NCI-H2171 treated with DMSO at 0.1 percent for 48 hours (cell line): Measurements from ENCODE around the gene MGAT5.
A peak's percentile ranks its signal among the peaks of the same experiment; 100 is the strongest.

Source experiments
- DNase-seq: peaks from one replicate; lab custom pipeline; 2025; lab: John Stamatoyannopoulos, UW

MGAT5 gene

DNA sequence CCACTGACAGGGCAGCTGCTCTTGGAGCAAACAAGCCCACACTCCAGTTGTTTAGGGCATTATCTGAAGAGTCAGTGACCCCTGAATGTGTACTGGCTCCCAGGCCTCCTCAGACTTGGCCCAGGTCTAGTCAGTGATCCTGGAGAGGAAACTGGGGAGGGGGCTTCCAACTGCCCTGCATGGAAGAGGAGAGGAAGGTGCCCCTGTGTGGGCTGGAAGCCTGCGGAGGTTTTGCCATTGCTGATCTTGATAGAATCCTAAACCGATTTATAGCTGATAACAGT lies 197.4 kb downstream of the MGAT5 start:
- no peak for DNase-seq

DNA sequence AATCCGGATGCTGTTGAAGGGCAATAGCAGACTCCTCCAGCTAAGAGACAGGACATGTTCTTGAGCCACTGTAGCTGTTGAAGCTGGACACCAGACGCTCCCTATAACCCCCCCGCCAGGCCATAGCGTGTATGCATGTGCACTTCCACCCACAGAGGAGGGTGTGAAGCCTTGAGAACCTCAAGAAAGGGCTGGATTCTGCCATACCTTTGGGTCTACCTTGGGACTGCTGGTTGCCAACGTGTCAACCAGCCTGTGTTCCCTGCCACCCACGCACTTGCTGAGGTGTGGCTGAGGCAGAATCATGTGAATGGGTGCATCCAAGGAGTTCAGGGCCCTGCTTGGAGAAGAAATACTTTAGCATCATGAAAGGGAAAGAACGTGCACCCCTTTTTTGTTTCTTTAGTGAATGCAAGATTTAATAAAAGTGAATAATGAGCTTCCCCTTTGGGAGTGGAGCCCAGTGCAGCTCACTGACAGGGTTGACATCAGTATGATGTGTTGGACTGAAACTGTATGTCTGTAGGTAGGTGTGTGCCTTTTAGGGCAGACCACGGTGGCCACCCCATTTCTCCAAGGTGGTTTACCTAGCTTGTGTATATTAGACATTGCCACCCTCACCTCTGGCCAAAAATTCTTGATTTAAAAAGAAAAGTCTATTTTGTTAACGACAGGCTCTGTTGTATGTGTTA lies 198.3 kb downstream of the MGAT5 start:
- DNase-seq, result no peak

DNA sequence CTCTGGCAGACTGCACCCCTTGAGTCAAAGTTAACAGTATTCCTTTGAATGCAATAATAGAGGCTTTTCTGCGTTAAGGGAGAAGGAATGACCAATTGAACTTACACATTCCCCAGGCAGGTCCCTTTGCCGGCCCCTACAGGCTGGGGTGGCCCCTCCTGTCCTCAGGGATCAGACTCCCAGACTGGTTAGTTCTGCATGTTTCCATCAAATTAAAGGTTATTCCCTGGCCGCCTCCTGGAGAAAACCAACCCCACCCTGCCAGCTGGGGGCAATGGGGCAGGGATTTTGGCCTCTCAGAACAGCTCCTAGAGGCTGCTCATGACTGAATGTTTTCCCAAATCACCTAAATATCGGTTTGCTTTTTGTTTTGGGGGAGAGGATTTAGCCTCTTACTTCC lies 199.6 kb downstream of the MGAT5 start:
- DNase-seq, result no peak

DNA sequence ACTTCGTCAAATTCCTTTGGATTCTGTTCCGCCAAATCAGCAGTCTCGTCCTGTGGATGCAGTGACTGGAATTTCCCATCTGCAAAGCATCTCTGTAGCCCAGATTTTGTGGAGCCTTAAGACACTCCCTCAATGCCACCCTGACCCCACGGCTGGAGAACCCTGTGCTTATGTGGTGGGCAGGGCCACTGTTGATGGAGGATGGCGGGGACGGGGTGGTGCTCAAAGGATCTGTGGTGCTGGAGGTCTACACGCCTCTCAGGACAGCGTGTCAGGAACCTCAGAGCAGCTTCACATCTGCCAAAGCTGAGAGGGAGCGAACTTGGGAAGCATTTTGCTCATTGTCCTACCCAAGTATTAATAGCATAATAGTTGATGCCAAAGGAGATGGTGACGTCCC lies 200.1 kb downstream of the MGAT5 start:
- no peak for DNase-seq

DNA sequence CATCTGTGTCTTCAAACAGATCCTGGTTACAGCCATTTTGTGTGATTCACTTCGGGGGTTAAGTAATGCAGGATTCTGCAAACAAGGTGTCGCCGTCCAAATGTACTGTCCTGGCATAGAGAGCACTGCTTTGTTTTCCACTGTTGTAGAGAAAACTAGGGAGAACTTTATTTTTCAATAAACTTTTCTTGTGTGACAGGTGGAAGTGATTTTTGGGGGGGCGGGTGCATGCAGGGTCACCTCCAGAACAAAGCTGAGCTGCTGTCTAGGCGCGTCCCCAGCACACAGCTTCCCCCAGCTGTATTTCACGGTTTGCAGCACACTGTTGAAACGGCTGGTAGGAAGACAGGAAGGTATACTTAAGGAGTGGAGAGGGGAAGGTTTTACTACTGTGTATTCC lies 200.6 kb downstream of the MGAT5 start:
- DNase-seq, result no peak

DNA sequence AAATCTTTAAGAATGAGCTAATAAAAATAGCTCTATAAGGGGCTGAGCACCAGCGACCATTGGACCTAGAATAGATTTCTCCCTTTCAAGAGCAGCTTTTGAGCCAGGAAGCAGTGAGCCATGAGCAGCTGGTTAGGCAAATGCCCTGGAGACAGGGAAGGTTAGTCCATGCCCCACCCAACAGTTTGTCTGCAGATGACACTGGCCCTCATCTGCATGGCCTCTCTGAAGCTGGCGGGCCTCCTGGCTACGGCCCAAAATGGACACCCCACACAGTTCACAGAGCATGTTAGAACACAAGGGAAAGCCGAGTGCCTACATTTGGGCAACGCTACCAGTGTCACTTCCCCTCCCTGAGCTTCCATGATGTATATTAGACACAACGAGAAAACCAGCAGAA lies 201.1 kb downstream of the MGAT5 start:
- DNase-seq, result no peak

DNA sequence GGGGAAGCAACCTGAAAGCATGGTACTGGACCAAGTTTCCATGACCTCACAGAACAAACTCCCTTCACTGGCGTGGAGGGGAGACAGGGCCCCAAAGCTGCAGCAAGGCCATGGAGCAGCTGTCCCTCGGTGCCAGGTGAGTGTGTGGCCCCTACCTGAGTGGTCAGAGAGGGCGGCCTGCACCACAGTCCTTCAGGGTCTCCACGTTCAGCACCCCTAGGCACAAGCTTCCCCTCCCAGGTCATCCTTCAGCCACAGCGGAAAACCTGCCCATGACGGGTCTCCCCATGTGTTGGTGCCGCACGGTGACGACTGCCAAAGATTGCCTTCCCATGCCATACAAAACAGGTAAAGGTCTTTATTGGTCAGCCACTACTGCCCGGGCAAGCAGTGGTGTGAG lies 201.6 kb downstream of the MGAT5 start:
- no peak for DNase-seq

DNA sequence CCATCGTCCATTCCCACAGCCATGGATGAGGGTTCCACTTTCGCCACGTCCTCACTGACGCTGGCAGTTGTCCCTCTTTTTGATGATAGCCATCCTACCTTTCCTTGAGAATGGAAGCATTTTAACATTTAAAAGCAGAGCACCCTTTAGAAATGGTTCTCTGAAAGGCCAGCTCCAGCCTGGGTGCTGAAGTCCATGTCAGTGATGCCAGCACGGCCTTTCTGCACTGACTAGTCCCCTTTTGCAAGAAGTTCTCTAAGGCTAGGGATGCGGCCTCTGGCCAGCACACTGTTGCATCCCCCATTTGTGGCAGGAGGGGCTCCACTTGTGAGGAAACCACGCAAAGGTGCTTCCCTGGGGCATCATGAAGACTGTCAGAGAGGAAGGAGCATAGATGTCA lies 203.5 kb downstream of the MGAT5 start:
- DNase-seq, result no peak

DNA sequence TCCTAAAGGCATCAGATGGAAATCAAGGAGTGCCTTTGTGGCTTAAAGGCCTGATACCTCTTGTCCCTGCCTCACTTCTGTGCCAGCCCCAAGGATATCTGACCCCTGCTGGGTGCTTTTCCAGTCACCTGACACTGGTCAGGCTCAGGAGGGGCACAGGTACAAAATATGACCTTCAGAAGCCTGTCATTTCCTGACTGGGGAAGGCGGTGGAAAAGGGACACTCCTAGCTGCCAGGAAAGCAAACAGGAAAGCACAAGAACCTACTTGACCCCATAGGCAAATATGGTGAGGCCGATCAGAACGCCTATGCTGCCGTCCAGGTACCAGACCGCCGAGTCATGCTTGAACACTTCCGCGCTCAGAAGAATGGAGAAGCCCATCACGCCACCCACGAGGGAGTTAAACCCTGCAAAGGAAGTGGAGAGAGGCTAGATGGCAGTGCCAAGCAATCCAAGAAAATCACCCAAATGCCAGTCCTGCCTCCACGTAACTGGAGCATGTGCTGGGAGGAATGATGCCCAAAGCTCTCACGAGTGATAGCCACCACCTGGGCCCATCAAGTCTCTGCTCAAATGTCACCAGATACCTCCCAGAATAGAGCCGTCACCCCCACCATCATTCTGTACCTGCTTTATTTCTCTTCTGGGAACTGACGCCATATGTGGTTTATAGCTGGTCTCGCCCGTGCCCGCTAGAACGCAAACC lies 204.0 kb downstream of the MGAT5 start:
- no peak for DNase-seq

DNA sequence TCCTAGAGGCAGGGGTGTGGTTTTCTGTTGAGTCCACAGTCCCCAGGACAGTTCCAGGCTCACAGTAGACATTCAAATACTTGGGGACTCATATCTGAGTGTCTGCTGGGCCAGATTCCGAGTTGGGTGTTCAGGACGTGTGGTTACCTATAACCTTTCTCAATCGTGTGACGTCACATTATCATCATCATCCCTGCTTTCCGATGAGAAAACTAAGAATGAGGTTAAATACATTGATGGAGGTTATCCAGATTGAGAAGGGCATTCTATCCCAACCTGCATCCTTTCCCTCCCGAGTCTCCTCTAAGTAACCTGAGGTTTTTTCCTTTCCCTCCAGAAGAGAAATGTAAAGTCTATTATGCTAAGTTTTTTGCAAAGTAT lies 204.6 kb downstream of the MGAT5 start:
- DNase-seq, result no peak

DNA sequence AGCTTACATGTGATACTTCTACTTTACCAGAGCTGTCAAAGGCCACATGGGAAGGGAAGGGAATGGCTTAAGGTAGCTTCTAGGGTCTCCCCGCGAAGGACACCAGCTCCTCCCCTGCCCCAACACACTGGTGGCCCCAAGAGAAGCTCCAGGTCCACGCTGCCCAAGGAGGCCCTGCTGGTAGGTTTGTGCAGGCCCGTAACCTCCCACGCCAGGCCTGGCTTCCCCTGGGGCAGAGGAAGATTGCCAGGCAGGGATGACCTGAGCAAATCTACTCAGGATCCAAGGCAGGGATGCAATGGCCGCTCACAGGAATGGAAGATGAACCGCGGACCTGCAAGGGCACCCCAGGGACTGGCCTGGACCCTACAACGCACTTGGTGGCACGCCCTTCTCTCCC lies 205.1 kb downstream of the MGAT5 start:
- DNase-seq, result no peak

DNA sequence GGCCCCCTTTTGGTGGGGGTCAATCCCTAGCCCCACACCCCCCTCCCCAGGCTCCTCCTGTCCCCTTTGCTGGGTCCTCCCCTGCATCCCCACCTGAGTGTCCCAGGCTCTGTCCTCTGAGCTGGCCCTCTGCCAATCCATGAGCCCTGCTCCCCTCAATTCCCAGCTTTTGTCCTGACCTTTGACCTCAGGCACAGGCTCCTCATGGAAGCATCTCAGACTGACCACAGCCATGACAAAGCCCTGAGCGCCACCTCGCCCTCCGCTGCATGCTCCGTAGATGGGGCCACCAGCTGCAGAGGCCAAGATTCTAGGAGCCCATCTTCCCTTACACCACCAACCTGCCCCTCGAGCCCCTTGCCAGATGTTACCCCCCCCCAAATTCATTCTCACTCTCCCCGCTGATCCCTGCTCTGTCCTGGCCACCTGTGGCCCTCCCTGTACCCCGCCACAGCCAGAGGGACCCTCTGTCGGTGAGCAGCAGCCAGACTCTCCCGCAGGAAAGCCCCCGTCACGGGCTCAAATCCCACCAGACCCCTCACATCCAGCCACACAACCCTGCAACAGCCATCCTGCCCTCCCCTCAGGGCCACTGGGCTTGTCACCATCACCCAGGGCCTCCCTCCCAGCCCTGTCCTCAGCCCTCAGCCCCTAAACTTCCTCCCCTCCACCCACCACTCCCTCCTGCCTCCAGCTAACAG lies 206.0 kb downstream of the MGAT5 start:
- DNase-seq, result no peak

DNA sequence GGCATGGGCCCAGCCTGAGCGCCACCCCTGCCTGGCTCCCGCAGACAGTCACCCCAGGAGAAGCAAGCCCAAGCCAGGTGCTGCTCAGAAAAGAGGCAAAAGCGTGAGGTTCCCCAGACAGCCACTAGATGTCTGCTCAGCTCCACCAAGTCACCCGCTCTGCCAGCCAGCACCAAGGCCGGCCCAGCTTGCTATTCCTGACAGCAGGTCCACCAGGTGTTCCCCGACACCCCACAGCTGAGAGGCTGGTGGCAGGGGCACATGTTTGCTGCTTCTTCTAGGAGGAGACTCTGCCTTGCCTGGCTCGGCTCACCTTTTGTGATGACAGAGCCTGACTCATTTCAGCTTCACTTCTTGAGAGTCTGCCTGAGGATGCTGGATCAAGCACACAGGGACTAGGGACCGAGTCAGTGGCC lies 206.7 kb downstream of the MGAT5 start:
- DNase-seq, result peak; percentile 97

DNA sequence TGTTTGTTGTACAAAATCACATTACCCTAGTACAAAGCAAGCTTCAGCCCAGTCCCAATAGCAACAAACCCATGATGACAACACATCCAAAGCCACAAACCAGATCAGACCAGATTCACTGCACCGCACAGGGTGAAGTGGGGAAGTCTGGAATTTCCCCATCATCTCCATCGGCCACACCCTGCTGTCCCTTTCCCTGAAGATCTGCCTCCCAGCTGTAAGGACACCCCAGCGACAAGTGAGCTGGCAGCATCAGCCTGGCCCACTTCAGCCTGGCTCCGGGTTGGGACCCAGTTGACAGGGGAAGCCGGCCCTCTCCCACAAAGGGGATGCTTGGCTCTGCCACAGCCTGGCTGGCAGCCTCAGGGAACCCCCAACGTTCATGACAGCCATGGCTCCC lies 207.6 kb downstream of the MGAT5 start:
- DNase-seq, result no peak

DNA sequence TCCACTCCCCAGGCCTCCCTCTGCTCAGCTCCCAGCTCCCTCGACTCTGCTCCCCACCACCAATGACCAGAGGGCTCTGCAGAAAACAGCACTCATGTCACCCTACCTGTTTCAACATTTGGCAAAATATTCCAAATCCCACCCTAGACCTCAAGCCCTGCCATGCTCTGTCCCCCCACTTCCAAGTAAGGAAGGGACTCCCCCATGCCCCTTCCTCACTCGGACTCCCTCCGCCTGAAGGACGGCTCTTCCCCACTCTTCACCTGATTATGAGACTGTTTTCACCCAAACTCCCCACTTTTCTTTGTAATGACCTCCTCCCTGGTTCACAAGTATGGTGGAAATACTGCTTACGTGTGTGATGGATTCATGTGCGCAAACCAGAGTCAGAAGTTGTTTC lies 208.4 kb downstream of the MGAT5 start:
- no peak for DNase-seq

DNA sequence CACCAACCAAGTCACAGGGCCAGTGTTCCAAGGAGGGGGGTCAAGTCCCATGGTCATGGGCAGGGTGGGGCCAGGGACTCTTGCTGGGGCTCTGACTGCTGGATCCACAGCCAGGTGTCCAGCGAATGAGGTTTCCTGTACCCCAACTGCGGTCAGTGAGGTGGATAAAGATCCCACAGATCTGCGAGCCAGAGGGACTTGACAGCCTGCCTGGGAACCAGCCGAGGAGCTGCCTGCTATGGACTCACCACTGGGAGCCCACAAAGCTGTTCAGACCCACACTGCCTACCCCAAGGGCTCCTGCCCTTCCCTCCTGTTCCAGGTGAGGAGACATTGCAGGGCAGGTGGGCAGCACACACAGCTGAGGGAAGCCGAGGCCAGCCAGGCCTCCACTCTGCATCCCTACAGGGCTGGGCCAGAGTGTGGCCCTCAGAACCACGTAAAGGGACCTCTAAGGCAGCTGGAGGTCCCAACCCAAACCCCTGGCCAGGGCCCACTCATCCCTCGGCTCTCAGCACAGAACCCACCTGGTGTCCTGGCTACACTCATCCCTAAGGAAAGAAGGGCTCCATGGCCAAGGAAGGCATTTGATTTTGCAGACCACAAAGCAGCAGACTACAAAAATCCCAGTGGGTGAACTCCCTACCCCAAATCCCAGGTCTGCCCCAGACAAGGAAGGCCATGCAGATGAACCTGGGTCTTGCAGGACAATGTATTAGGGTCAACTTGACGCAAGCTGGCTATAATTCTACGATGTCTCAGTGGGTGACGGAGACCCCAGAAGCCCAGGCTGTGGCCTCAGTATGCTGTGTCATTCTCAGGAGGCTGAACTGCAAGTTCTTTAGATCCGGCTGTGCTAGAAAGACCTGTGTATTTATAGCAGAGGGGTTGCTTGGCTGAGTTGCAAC lies 209.2 kb downstream of the MGAT5 start:
- DNase-seq, result no peak

DNA sequence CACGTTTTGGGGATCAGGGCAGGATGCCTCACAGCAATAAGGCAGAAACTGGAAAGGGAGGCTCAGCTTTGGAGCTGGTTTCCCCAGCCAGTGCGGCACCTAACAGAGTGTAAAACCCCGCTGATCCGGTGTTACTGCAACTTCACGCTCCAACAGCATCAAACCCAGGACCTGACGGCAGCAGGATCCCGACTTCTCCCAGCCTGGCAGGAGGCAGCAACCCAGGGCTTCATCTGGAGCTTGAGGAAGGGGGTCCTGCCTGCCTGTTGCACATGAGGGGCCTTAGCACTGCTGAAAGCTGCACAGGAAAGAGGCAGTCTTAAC lies 209.8 kb downstream of the MGAT5 start:
- DNase-seq, result no peak

DNA sequence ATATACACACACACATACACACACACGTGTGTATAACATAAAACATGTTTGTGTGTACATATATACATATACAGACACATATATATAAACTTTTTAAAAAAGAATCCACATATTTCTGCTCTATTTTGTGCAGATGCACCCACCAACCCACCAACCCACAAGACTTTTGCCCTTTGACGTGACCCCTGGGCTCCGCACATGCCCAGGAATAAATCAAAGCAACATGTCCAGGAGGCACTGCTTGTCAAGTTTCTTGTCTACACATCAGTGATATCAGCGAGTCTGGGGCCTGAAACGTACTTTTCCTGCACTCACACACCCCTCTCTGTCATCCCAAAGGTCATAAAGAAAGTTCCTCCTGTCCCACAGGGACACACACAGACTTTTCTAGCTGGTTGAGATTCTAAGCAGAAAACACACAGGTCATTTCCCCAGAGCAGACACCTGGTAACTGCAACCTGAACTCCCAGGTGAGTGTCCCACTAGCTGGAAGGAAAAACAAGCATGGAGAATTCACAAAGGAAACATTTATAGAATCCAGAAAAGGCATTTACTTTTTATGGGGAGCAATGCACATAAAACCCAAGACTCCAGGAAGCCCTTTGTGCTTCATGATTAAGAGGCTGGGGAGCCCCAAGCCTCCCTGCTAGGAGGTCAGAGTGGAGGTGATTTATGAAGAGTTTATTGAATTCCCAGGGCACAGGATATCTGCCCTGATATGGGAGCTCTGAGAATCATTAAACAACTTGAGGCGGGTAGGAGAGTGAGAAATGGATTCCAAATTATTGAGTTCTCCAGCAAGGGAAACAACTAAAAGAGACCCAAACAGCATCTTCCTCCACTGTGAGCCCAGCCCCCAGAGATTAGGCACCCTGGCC lies 211.6 kb downstream of the MGAT5 start:
- DNase-seq, result no peak

DNA sequence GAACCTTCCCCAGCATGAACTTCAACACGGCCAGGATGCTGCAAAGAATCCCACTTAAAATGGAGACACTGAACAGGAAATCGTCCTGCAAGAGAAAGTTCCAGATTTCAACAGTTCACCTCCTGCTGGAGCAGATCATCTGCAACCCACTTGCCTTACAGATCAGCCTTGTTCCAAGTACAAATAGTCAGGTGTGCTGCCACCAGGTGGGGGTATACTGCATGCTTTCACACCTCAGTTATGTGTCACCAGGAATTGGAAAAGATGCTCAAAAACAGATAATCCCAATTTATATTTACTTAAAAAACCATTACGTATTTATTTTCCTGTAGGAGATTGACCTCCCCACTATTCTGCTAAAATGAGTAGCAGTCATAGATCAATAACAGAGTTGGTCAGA lies 212.3 kb downstream of the MGAT5 start:
- peak; percentile 81 for DNase-seq

DNA sequence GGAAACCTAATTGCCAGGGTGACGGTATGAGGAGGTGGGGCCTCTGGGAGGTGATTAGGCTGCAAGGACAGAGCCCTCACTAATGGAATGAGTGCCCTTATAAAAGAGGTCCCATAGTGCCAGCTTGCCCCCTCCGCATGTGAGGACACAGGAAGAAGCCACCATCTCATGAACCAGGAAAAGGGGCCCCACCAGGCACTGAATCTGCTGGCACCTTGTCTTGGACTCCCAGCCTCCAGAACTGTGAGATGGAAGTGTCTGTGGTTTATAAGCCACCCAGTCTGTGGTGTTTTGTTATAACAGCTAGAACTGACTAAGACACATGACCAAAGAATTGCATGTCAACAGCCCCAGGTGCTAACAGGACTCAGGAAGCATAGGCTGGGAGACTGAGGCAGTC lies 214.3 kb downstream of the MGAT5 start:
- no peak for DNase-seq

DNA sequence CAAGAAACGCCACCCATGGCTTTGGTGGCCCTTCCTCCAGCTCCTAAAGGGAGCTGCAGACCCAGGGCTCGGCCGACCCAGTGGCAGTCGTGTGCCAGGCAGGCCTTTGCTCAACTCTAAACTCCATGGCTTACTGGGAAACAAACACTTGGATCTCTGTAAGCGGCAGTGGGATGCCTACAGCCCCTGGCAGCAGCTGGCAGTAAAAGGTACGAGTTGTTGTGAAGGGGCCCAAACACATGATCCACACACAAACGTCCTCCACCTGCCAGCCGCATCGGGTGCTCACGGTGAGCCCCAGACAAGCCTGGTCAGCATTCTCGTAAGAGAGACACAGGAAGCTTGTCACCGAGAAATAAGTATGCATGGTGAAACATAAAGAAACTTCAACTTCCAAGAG lies 214.9 kb downstream of the MGAT5 start:
- no peak for DNase-seq
